HG03565 (cell line): ENCODE results near the gene ABTB1.
A peak's percentile ranks its signal among the peaks of the same experiment; 100 is the strongest.

Source experiments
- ATAC-seq: cut with Tn5 transposase; IDR thresholded peaks from one replicate; pipeline ENCODE4 v1.9.1; 2021; ENCODE audit warnings: mild to moderate bottlenecking, moderate library complexity; ENCODE audit not compliant: unreplicated experiment

The ABTB1 gene

GRCh38 chr3:127686512-127686894 lies 13.8 kb downstream of the ABTB1 start:
- ATAC-seq, result no peak

DNA sequence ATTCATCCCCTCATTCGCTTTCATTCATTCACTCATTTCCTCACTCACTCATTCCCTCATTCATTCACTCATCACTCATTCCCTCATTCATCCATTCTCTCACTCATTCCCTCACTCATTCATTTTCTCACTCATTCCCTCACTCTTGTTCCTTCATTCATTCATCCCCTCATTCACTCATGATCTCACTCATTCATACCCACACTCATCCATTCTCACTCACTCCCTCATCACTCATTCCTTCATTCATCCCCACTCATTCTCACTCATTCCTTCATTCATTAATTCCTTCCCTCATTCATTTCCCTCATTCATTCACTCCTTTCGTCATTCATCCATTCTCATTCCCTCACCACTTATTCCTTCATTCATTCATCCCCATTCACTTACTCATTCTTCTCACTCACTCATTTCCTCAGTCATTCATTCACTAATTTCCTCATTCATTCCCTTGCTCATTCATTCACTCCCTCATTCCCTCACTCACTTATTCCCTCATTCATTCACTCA lies 14.5 kb downstream of the ABTB1 start:
- ATAC-seq, result no peak

DNA sequence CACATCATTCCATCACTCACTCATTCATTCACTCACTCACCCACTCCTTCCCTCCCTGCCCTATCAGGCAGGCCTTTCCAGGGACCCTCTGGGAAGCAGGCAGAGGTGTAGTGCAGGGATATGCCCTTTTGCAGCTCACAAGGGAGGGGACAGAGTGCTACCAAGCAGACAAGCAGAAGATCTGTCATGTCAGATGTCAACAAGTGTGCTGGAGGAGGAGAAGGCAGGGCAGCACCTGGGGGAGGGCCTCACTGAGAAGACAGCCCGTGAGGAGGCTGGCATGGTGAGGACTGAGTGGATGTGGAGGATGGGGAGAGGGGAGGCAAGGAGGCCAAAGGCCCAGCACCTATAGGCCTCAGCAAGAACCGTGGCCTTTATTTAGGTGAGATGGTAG lies 15.3 kb downstream of the ABTB1 start:
- ATAC-seq, result no peak

GRCh38 chr3:127688416-127689265 lies 15.9 kb downstream of the ABTB1 start:
- ATAC-seq, result no peak

DNA sequence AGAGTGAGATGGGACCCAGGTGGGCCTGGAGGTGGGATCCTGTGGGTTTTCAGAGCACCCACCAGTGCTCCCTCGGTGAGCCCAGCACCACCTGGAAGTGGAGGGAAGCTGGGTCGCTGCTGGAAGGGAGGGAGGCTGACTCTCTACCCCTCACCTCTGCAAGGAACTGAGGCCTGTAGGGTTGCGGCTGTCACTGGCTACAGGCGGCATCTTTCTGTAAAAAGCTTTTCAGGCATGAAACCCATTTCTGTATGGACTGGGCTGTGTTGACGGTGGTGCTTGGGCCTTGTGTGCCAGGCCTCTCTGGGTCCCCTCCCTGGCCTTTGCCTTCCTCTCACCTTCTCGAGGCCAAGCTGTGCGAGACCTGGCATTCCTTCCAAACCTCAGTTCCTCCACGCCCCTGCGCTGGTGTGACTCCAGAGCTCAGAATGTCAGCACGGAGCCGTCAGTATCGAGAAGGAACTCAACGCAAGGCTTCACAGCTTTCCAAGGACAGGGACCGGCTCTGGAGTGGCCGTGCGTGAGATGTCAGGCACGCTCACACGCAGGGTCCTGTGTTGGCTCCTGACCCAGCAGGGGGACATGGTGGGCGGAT lies 16.6 kb downstream of the ABTB1 start:
- no peak for ATAC-seq

- no peak for ATAC-seq
These were observed 17.4 kb downstream of the ABTB1 start for GRCh38 chr3:127690106-127690505.

- no peak for ATAC-seq
These were observed 18.2 kb downstream of the ABTB1 start for GRCh38 chr3:127690823-127691452.

- ATAC-seq, result no peak
These were observed 18.7 kb downstream of the ABTB1 start for GRCh38 chr3:127691489-127691888.

DNA sequence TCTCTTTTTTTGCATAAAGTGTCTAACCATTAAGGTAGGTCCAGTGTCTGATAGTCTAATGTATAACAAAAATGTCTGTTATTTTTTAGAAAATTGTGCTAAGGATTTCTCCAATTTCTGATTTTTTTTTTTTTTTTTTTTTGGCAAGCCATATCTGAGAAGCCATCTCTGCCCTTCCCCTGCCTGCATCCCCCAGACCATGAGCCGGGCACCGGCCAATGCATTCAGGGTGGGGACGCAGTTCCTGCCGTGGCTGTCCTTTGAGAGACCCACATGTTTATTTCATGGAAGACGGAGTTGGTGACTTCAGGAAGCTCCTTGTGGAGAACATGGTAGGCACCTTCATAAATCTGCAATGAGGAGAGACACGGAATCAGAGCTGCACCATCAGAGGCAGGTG lies 19.2 kb downstream of the ABTB1 start:
- ATAC-seq, result no peak

- ATAC-seq, result no peak
These were observed 20.0 kb downstream of the ABTB1 start for GRCh38 chr3:127692501-127693335.

- ATAC-seq, result no peak
These were observed 20.6 kb downstream of the ABTB1 start for GRCh38 chr3:127693336-127693843.

DNA sequence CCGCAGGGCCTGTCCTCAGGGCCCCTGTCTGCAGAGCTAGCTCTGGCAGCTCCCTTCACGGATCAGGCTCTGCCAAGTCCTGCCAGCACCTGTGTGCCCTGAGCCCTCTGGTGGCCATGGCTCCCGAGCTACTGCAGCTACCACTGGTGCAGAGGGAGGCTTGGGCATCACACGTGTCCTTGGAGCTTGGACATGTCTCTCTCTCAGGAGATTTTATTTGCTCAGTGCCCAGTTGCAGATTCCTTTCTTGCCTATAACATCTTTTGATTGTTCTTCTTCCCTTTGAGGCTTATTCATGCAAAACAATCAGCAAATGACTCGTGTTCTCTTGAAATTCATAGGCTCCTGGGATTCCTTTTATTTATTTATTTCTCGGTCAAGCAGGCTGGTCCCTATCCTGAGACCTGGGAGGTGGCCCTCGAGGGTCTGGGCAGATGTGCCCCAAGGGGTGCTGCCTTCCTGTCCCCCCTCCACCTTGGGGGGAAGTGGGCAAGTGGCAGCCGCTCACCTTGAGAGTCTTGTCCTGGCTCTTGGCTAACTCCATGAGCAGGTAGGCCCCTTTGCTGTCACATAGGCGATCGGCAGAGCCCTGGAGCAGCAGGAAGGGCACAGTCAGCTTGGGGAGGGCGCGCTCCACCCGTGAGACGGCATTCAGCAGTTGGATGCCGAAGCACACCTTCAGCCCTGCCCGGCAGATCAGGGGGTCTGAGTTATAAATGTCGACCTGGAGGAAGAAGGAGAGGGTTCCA lies 21.9 kb downstream of the ABTB1 start:
- no peak for ATAC-seq

- ATAC-seq, result peak; percentile 49
These were observed 24.9 kb downstream of the ABTB1 start for GRCh38 chr3:127697551-127698240.

DNA sequence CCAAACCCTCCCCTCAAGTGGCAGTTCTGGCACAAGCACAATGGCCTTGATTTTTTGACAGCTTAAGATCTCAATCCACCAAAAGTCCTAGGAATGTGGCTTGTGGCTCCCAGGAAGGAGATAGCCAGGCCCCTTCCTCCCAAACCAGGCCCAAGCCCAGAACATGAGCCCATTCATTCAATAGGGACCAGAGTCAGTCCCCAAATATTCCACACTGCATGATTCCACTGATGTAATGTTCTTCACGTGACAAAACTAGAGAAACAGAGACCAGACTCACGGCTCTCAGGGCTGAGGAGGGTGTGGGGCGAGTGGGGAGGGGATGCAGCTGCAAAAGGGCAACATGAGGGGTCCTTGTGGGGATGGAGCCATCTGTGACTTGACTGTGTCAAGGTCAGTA lies 25.5 kb downstream of the ABTB1 start:
- ATAC-seq, result no peak

GRCh38 chr3:127698691-127699415 lies 26.1 kb downstream of the ABTB1 start:
- ATAC-seq, result no peak

- ATAC-seq, result no peak
These were observed 26.9 kb downstream of the ABTB1 start for GRCh38 chr3:127699416-127700300.

GRCh38 chr3:127700406-127700805 lies 27.7 kb downstream of the ABTB1 start:
- ATAC-seq, result no peak
